Thyroid gland (tissue), 4 donors: ENCODE results near the gene CCDC187. TPM values are rescaled to one million over a fixed set of nuclear protein-coding genes. Genes with fewer than 3 reads are reported as not detected.

Experiments
- DNase-seq, 2 donors: peaks; one replicate each; pipeline ENCODE4 v3.0.0-alpha.2; 2019
- H3K27ac ChIP-seq, 3 donors: fragments of 200-600 bp; sonication (generic); 1 replicate in 2 of 3; 2 replicates in 1 of 3; pipeline ENCODE4 v1.5.1; 2016 to 2019; ENCODE audit warnings: mild to moderate bottlenecking in 1 of 3, moderate library complexity in 1 of 3
- H3K27me3 ChIP-seq: fragments of 200-600 bp; sonication (generic); one replicate; pipeline ENCODE4 v1.5.1; 2019
- H3K36me3 ChIP-seq, 2 donors: fragments of 200-600 bp; sonication (generic); one replicate each; pipeline ENCODE4 v1.5.1; 2016 to 2019
- H3K4me1 ChIP-seq, 2 donors: fragments of 200-600 bp; sonication (generic); one replicate each; pipeline ENCODE4 v1.5.1; 2017 to 2019
- H3K4me3 ChIP-seq, 3 donors: fragments of 200-600 bp; sonication (generic); replicated peaks in 1 of 3; 1 replicate in 2 of 3; 2 replicates in 1 of 3; pipeline ENCODE4 v1.5.1; 2016; ENCODE audit warnings: mild to moderate bottlenecking in 1 of 3
- H3K9me3 ChIP-seq: fragments of 200-600 bp; sonication (generic); one replicate; pipeline ENCODE4 v1.5.1; 2017
- CTCF ChIP-seq, 6 experiments: fragments of 200-600 bp in 3 of 6; fragments of 450-650 bp in 3 of 6; sonication (generic) in 3 of 6; IDR thresholded peaks; one replicate each; pipeline ENCODE4 v1.5.1; 2016 to 2019; ENCODE audit warnings: antibody characterized with exemption in 6 of 6, mild to moderate bottlenecking in 2 of 6, inconsistent platforms in 1 of 6, moderate library complexity in 1 of 6
- POLR2A ChIP-seq, 2 donors: fragments of 450-650 bp; IDR thresholded peaks; one replicate each; pipeline ENCODE4 v1.6.1; 2017; ENCODE audit warnings: antibody characterized with exemption in 2 of 2, mild to moderate bottlenecking in 2 of 2, moderate library complexity in 1 of 2
- WGBS, 2 donors: methylation state at CpG; one replicate each; pipeline ENCODE4 v1.1.5; 2017; 5-methylcytosine and 5-hydroxymethylcytosine counted together
- intact Hi-C: fragments of 100-400 bp; cut with DNase I; formaldehyde crosslinking; loops from one replicate; pipeline ENCODE4 v1.15.1; 2023
- total RNA-seq, 4 donors: library from RNA; depleted of rRNA; stranded (reverse); fragments of >200 nt; gene quantifications; one replicate each; pipeline ENCODE4 v1.2.3, GENCODE V29; 2016

Gene CCDC187
- total RNA-seq, 4 donors from 2014 or later, result 5.2 to 9.1 (median 6.2) TPM

GRCh38 chr9:136210276-136210675, 93.6 kb downstream of the CCDC187 start:
- H3K27me3 ChIP-seq, result no peaks in the 10 kb centered on the region
- no peak overlapping the region for H3K4me3 ChIP-seq
- no peak overlapping the region for H3K27ac ChIP-seq
- H3K4me1 ChIP-seq, result no peaks in the 10 kb centered on the region
- DNase-seq, result no peak
- peaks cover 29 to 36% of the 10 kb centered on the region in 2 donors for H3K36me3 ChIP-seq
- WGBS, 2 donors, result 95 to 96% methylated on average over 16 of the region's 16 CpGs
- intact Hi-C loops, result no loop called here
- TF ChIP-seq POLR2A (IDR thresholded peaks at IDR 0.05) (no peak), CTCF (IDR thresholded peaks at IDR 0.05) (no peak)
- H3K9me3 ChIP-seq, result no peaks in the 10 kb centered on the region

DNA sequence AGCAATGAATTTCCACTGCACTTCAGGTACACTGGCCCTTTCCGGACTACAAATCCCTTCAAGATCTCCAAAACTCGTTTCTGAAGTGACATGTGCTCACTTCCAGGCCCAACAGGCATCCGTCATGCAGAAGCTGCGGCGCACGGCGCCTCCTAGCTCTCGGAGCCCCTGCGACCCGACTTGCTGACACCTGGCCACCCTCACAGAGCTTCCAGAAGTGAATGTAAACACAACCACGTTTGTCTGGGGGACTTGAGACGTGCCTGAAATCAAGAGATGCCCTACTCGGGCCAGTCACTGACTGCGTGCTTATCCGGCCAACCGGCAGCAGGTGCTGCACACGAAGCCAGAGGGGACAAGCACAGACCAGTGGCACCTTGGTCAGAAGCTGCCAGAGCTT, 94.1 kb downstream of the CCDC187 start:
- Histone ChIP-seq H3K36me3 (peaks cover 26 to 33% of the 10 kb centered on the region in 2 donors), H3K27me3 (no peaks in the 10 kb centered on the region), H3K4me1 (no peaks in the 10 kb centered on the region), H3K27ac (no peak overlapping the region), H3K9me3 (no peaks in the 10 kb centered on the region), H3K4me3 (no peak overlapping the region)
- intact Hi-C loops, result no loop called here
- no peak for DNase-seq
- 84 to 88% methylated on average over 11 to 17 of the region's 17 CpGs for WGBS, 2 donors
- no peak for TF ChIP-seq POLR2A (IDR thresholded peaks at IDR 0.05)
- TF ChIP-seq CTCF (IDR thresholded peaks at IDR 0.05), result no peak

GRCh38 chr9:136209232-136209631, 94.7 kb downstream of the CCDC187 start:
- Histone ChIP-seq H3K9me3 (no peaks in the 10 kb centered on the region), H3K4me3 (no peak overlapping the region), H3K4me1 (no peaks in the 10 kb centered on the region), H3K27ac (no peak overlapping the region), H3K27me3 (no peaks in the 10 kb centered on the region), H3K36me3 (peaks cover 20 to 27% of the 10 kb centered on the region in 2 donors)
- TF ChIP-seq CTCF (IDR thresholded peaks at IDR 0.05) (no peak), POLR2A (IDR thresholded peaks at IDR 0.05) (no peak)
- intact Hi-C loops, result no loop called here
- no peak for DNase-seq
- 94 to 96% methylated on average over 17 of the region's 17 CpGs for WGBS, 2 donors

DNA sequence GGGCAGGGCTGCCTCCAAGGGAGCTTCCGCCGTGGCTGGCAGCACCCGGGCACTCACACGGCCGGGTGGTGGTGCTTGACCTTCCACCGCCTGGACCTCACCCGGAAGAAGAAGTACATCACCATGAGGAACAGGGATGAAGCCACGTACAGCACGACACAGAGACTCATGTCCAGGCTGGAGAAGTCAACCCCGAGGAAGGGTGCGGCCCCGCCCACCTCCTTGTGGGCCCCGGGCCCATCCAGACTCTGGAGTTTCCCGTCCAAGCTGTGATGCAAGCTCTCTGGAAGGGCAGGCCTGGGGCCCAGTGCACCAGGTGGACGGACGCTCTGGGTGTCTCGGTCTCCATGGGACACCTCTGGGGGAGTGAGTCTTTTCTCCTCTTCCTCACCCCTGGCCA, 95.2 kb downstream of the CCDC187 start:
- no peak overlapping the region for H3K27ac ChIP-seq
- H3K36me3 ChIP-seq, result peaks cover 14 to 22% of the 10 kb centered on the region in 2 donors
- H3K27me3 ChIP-seq, result no peaks in the 10 kb centered on the region
- 93 to 96% methylated on average over 5 to 12 of the region's 17 CpGs for WGBS, 2 donors
- intact Hi-C loops, result no loop called here
- TF ChIP-seq CTCF (IDR thresholded peaks at IDR 0.05), result no peak
- no peak for TF ChIP-seq POLR2A (IDR thresholded peaks at IDR 0.05)
- H3K4me3 ChIP-seq, result no peak overlapping the region
- DNase-seq, result no peak
- H3K9me3 ChIP-seq, result no peaks in the 10 kb centered on the region
- H3K4me1 ChIP-seq, result no peaks in the 10 kb centered on the region

- no peaks in the 10 kb centered on the region for H3K4me1 ChIP-seq
- peaks cover 2% of the 10 kb centered on the region for H3K27me3 ChIP-seq
- H3K36me3 ChIP-seq, result peaks cover 12 to 17% of the 10 kb centered on the region in 2 donors
- WGBS, 2 donors, result 87 to 89% methylated on average over 9 of the region's 9 CpGs
- H3K4me3 ChIP-seq, result no peak overlapping the region
- intact Hi-C loops, result no loop called here
- no peaks in the 10 kb centered on the region for H3K9me3 ChIP-seq
- TF ChIP-seq POLR2A (IDR thresholded peaks at IDR 0.05), result no peak
- TF ChIP-seq CTCF (IDR thresholded peaks at IDR 0.05), result no peak
- no peak overlapping the region for H3K27ac ChIP-seq
- no peak for DNase-seq
Observed at GRCh38 chr9:136207616-136208015, 96.3 kb downstream of the CCDC187 start.
